HPDE6-E6E7 (cell line): ENCODE measurements around the gene ZCCHC3.
"Not testable (repeated sequence)": the region's sequence is repeated elsewhere in the genome, so short reads cannot be mapped to it uniquely, and the experiment has no call there.

ENCODE experiments used
- DNase-seq: peaks from one replicate; pipeline ENCODE4 v3.0.0; 2011; ENCODE audit warnings: missing footprints; ENCODE audit errors: extremely low spot score

Gene ZCCHC3

DNA sequence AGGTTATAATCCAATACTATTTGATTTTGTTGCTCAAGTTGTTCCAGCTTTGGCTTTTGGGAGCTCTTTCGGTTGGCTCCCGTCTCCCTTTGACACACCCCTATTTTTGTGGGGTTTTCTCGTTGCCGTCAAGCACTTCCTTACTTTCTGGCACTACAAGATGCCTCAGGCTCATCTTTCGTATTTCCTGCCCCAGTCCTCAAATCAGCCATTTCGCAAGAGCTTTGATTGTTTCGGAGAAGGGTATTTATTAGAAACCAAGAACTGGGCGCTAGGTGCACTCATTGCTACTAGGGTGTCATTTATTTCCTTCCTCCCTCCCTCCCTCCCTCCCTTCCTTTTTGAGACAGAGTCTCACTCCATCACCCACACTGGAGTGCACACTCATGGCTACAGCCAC lies 14.7 kb downstream of the ZCCHC3 start:
- no peak for DNase-seq

DNA sequence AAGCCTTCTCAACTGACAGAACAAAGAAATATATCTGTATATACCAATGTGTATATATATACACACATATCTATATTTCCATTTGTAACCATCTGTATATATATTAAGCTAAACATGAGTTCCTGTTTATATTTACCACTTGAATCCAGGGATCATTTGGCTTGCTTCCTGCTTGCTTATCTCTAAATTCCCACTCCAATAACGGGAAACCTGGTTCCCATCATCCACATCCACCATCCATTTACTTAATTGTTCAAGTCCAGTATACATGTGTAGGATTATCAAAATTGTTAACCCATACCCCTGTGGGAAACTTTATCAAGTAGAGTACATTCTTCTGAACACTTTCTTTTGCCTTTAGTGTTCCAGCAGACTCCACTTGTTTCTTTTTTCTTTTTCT lies 15.5 kb downstream of the ZCCHC3 start:
- DNase-seq, result no peak

DNA sequence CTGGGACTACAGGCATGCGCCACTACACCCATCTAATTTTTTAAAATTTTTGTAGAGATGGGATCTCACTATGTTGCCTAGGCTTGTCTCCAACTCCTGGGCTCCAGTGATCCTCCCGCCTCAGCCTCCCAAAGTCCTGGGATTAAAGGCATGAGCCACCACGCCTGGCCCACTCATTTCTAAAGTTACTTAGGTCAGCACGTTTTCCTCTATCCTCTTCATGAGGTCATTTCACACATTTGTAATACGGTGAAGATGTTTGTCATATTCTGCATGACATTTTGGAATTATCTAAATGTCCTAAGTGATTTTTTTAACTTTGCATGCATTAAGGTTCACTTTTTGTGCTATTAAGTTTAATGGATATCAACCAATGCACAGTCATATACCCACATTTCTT lies 16.0 kb downstream of the ZCCHC3 start:
- no peak for DNase-seq

DNA sequence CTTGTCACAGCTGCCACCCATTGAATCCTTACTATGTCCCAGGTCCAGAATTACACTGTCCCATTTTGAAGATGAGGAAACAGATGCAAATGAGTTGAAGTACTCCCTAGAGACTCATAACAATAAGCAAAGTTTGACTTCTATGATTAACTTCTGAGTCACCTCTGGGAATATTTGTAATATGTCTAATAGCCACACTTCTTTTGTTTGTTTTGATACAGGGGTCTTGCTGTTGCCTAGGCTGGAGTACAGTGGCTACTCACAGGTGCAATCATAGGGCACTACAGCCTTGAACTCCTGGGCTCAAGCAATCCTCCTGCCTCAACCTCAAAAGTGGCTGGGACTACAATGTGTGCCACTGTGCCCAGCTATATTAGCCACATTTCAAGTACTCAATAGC lies 16.6 kb downstream of the ZCCHC3 start:
- peak; percentile 85 for DNase-seq

DNA sequence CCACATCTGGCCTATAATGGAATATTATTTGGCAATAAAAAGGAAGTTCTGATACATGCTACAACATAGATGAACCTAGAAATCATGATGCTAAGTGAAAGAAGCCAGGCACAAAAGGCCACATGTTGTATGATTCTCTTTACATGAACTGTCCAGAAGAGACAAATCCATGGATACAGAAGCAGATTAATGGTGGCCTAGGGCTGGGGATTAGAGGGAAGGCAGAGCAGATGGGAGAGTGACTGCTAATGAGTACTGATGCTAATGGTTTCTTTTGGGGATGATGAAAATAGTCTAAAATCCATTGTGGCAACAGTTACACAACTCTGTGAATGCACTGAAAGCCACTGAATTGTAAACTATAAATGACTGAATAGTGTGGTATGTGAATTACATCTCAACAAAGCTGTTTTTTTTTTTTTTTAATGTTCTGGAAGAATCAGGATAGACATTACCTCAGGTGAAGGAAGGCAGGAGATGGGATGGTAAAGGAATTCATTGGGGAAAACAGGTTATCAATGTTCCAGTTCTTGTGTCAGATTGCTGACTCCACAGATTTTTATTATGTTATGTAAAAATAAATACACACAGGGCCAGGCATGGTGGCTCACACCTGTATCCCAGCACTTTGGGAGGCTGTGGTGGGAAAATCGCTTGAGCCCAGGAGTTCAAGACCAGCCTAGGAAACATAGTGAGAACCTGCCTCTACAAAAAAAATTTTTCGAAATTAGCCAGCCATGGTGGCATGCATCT lies 19.1 kb downstream of the ZCCHC3 start:
- DNase-seq, result no peak

DNA sequence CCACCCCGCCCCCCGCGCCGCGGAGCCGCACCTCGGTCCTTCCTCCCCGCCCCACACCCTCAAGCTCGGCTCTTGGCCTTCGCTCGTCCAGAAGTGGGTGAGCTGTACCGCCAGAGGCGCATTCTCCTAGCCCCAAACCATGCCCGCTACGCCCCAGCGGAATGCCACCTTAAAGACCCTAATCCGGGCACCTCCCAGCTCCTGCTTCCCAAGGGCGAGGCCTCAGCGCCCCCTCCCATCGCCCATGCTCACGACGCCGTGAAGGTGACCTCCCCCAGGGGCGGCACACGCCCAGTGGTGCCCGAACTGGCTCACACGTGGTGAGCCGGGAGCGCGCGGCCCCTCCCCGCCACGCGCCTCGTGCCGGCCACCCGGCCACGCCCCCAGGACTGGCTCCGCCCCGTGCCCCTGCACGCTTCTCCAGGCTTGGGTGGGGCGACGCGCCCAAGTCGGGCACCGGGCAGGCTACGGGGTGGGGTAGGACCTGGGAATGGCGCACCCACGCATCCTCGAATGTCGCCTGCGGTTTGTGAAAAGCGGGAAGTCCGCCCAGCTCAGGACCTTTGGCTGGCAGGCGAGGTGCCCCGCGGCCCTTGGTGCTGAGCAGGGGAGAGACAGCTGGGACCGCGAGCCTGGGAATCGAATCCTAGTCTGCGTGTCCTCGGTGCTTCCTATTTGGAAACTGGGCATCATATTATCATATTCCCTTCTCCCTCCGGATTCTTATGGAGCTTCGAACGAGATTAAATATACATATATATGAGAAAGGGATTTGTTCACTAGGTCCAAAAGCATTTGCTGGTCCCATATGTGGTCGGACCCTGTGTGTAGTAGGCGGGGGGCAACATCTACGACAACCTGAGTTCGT lies 27.0 kb downstream of the ZCCHC3 start:
- DNase-seq, result peak; percentile 92

DNA sequence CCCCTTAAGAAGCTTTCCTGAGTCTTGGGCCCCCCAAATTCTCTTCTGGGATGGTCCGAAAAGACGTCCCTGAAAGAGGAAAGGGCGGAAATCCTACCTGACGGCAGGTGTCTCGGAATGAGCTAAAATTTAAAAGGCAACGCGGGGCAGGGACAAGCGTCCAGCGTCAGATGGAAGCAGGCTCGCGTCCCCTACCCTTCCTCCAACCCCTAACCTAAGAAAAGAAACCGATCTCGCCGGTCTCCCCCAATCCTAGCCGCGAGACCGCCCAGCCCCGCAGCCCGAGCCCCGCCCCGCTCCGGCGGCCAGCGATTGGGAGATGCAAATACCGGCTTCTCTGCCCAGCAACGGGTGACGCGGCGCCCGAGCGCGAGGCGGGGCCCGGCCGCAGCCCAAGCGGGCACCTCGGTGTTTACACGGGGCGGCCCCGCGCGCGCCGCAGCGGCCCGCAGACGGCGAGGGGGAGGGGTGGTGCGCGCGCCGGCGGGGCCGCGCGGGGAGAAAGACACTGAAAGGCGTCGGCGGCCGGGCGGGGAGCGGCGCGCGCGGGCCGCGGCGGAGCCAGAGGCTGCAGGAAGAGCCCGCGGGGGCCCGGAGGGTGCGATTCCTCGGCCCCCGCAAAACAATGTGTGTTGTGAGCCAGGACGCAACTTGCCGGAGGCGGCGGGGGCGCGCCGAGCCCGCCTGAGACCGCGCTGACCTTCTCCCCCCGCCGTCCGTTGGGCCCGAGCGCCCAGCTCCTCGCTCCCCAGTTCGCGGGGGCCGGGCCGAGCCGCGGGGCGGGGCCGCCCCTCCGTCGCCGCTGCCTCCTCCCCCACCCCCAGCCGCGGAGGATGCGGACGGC lies 27.9 kb downstream of the ZCCHC3 start, which contains the start of gene SOX12:
SOX12 (plus strand) TSS at position 508 of the 844 bp plus-strand sequence. CDS start 373 bp downstream, outside the sequence.
- DNase-seq, result peak; percentile 86

DNA sequence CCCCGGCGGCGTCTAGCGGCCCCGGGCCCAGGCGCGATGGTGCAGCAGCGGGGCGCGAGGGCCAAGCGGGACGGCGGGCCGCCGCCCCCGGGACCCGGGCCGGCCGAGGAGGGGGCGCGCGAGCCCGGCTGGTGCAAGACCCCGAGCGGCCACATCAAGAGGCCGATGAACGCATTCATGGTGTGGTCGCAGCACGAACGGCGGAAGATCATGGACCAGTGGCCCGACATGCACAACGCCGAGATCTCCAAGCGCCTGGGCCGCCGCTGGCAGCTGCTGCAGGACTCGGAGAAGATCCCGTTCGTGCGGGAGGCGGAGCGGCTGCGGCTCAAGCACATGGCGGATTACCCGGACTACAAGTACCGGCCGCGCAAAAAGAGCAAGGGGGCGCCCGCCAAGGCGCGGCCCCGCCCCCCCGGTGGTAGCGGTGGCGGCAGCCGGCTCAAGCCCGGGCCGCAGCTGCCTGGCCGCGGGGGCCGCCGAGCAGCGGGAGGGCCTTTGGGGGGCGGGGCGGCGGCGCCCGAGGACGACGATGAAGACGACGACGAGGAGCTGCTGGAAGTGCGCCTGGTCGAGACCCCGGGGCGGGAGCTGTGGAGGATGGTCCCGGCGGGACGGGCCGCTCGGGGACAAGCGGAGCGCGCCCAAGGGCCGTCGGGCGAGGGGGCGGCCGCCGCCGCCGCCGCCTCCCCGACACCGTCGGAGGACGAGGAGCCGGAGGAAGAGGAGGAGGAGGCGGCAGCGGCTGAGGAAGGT lies 28.7 kb downstream of the ZCCHC3 start:
- DNase-seq, result no peak

DNA sequence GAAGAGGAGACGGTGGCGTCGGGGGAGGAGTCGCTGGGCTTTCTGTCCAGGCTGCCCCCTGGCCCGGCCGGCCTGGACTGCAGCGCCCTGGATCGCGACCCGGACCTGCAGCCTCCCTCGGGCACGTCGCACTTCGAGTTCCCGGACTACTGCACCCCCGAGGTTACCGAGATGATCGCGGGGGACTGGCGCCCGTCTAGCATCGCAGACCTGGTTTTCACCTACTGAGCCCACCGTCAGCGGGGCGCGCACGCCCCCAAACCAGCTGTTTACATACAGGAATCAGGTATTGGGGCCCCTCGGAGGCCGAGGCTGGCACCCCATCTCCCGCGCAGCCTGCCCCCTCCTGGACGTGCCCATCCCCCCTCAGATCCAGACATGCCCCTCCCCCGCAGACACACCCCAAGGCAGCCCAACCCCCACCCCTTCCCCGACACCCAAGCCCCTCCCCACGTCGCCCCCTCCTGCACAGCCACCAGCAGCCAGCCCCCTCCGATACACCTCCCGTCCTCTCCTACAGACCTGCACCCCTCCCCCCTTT lies 29.3 kb downstream of the ZCCHC3 start:
- DNase-seq, result no peak

DNA sequence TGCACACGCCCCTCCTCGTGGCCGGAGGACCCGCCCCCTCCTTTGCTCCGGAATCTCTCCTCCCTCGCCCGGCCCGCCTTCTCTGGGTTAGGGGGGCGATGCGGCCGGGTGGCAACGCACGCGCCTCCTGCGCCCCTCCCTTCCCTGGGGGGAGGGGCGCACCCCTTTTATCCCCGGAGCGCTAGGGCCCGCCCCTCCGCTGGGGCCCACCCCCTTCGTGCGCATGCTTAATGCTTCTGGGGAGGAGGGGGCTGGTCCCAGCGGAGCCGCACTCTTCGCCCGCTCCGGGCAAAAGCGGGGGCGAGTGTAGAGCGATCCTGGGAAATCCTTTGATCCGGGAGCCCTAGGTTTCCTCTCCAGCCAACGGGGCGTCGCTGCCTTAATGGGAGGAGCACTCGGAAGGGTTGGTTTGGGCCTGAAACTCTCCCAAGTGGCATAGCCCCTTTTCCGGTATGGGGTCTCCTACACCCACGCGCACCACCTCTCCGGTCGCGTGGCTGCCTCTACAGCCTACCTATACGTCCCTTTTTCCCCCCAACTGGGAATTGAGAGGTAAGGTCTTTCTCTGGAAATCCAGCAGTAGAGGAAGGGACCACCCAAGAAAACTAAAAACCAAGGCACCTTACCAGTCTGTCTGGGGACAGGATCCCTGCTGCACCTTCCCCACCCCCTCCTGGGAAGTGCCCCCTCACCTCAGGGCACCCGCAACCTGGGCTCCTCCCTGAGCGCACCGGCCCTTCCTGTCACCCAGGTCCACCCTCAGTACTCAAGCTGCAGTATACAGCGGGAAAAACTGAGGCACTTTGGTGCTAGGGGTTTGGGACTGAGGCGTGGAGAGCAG lies 30.0 kb downstream of the ZCCHC3 start:
- peak; percentile 89 for DNase-seq

DNA sequence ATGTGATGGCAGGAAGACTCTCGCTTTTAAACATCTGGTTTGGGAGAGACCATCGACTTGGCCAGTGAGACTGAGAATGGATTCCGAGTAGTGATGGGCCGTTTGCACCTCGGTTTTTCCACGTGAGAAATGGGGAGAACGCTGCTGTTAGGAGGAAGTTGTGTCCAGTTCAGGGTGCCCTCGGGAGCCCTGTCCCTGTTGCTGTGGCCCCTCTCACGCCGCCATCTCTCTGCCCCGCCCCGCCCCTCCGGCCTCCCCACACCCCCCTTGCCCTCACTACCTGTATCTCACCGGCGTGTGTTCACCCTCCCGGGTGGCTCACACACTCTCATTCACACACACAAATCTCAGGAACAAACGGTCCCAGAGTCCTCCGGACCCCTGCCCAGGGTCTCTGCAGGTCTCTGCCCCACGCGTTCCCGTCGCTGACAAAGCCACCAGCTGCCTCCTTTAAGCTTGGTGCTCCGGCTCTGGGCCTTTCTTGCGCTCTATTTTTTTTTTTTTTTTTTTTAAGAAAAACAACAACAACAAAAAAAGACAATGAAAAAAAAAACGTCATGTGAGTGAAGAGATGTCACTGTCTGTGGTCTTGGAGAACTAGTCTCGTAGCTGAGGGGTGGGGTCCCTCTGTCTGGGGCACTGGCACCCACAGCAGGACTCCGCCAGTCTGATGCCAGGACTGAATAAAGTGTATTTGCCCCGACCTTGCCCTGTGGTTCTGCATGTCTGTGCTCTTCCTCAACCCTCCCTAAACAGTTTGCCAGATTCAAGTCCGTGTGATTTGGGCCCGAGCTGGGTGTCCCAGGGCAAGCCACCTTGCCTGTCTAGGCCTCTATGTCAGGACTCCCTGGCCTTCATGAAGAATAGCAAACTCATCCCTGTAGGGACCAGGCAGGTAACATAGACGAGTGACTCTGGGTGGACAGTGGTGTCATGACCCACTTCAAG lies 30.9 kb downstream of the ZCCHC3 start:
- DNase-seq, result no peak

DNA sequence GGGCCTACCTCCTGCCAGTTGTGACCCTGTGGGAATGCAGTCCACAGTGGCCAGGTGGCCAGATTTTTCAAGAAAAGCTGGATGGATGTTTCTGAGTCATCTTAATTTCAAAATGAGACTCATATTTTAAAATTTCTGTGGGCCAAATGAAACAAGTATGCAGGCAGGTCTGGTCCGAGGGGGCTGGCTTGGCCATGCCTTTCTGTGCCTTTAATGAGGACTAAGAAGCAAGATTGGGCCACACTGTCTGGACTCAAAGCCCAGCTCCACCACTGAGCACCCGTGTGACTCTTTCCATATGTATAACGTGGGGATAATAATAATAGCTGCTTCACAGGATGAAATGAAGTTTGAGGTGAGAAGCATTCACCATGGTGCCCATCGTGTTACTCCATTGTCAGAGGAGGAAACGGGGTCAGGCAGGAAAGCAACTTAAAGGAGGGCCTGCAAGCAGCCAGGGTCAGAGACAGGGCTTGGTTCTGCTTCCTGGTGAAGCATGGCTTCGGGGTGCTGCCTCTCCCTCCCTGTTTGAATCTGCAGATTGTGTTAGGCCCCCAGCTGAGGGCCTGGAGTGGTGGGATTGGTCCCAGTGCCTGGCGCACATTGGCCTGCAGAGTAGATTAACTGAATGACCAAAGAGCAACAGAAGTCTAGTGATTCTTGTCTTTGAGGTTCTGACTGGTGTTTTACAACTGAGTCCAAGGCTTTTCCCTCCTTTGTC lies 31.8 kb downstream of the ZCCHC3 start:
- DNase-seq, result no peak

DNA sequence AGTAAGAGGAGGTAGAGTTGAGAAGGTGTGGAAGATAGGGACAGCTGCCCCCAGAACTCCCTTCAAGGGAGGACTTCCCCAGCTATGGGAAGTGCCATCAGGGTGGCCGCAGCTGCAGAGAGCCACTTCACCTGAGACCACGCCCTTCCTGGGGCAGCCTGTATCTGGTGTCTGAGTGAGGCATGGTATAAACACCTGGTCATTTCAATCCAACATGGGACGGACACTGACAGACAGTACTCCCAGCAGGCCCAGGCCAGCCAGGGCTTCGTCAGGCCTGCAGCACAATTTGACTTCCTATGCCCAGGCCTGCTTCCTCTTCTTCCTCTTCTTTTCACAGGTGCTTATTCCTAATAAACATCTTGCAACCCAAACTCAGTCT lies 32.5 kb downstream of the ZCCHC3 start:
- DNase-seq, result no peak

DNA sequence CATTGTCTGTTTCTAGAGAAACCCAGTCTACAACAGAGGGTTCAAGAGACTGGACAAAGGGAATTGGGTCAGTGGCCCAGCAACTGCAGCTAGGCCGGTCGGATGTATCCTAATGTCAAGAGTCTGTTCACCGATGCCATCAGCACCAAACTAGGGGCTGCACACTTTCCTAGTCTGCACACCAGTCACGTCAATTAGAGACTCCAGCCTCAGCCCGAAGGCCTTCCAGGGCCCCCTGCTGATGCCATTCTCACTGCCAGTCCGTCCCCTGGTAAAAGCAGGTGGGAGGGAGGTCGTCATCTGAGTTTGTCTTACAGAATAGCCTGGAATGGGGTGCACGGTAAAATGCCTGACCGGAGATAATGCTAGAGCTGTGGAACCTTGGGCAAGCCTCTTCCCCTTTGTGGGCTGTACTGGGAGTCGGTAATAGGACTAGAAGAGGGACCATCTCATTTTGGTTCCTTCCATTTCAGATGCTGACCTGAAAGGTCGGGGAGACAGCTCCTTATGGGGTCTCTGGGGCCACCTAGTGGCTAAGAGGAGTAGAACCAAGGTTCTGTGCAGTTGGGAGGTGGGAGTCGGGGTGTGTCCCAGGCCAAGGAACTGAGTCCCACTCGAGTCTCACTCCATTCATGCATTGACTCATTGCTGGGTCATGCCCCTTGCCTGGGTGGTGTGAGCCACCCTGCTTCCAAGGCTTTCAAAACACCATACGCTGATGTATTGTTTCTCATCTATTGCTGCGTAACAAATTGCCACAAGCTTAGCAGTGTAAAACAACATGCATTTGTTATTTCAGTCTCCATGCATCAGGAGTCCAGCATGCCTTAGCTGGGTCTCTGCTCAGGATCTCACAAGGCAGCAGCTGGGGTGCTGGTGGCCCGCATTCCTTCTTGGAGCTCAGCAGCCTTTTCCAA lies 33.1 kb downstream of the ZCCHC3 start:
- DNase-seq, result no peak

DNA sequence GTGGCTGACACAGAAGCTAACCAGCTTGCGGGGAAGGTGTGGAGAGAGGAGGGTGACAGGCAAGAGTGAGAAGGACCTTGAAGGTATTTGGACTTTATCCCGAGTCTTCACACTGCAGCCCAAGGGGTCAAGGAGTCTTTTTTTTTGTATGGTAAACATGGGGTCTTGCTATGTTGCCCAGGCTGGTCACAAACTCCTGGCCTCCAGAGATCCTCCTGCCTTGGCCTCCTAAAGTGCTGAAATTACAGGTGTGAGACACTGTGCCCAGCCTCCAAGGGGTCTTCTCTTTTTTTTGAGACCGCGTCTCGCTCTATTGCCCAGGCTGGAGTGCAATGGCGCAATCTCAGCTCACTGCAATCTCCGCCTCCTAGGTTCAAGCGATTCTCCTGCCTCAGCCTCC lies 37.2 kb downstream of the ZCCHC3 start:
- no peak for DNase-seq

DNA sequence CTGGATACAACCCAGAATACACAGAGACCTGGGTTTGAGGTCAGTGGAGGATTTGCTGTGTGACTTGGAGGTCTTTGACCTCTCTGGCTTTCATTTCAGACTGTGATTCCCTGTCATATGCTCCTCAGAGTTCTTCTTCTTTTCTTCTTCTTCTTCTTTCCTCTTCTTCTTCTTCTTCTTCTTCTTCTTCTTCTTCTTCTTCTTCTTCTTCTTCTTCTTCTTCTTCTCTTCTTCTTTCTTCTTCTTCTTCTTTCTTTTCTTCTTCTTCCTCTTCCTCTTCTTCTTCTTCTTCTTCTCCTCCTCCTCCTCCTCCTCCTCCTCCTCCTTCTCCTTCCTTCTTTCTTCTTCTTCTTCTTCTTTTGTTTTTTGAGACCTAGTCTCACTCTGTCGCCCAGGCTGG lies 38.7 kb downstream of the ZCCHC3 start:
- not testable (repeated sequence) for DNase-seq

DNA sequence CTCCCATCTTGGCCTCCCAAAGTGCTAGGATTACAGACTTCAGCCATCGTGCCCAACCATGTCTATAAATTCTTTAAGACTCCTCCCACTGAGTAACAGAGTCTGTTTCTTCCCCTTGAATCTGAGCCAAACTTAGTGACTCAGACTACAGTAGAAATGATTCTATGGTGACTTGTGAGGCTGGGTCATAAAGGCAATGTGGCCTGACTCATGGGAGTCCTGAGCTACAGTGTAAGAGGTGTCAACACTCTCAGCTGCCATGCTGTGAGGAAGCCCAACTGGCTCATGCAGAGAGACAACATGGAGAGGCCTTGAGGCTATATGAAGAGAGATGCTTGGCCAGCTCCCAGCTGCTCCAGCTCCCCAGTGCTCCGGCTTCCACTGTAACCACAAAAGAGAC lies 44.3 kb downstream of the ZCCHC3 start:
- no peak for DNase-seq
